ENCODE results near the gene ACTL6A.

DNA sequence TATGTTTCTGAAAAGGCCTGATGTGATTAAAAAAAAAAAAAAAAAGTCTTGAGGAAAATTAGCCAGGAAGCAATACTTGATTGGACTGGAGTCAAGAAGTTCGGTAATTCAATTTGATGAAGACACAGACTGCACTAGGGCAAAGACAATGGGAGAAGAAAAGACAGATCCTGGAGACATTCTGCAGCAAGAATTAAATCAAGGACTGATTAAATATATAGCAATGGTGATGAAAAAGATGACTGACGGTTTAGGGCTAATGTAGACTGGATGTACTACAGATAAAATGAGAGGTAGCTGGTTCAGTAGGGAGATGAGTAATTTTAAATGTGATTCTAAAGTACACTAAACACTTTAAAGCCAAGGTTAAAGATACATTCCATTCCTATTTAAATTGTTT lies 27.9 kb downstream of the ACTL6A start:
- no peak for TF ChIP-seq GATA3 (IDR thresholded peaks at IDR 0.05; ENCODE audit: low read depth, low read length)
- TF ChIP-seq GATA2 (IDR thresholded peaks at IDR 0.05; ENCODE audit: low read depth, low read length), result no peak

Measured in SH-SY5Y (cell line).